ENCODE measurements around the gene PARN. TPM values are rescaled to one million over a fixed set of nuclear protein-coding genes. Genes with fewer than 3 reads are reported as not detected.
"Not testable (repeated sequence)": the region's sequence is repeated elsewhere in the genome, so short reads cannot be mapped to it uniquely, and the experiment has no call there.

The PARN gene
- total RNA-seq, 1 experiment from 2014 or later, result 43.5 TPM

GRCh38 chr16:14579266-14579665 is 50.8 kb downstream of the PARN start:
- DNase-seq (ENCODE audit: extremely low read depth, low read depth), result no peak

- DNase-seq (ENCODE audit: extremely low read depth, low read depth), result no peak
Measured at GRCh38 chr16:14576532-14576931, 53.5 kb downstream of the PARN start.

- no peak for DNase-seq (ENCODE audit: extremely low read depth, low read depth)
Measured at GRCh38 chr16:14576069-14576468, 54.0 kb downstream of the PARN start.

GRCh38 chr16:14574698-14575415 is 55.2 kb downstream of the PARN start:
- not testable (repeated sequence) for DNase-seq (ENCODE audit: extremely low read depth, low read depth)

GRCh38 chr16:14572535-14572934 is 57.5 kb downstream of the PARN start:
- no peak for DNase-seq (ENCODE audit: extremely low read depth, low read depth)

- no peak for DNase-seq (ENCODE audit: extremely low read depth, low read depth)
Measured at GRCh38 chr16:14569213-14569612, 60.8 kb downstream of the PARN start.

GRCh38 chr16:14566599-14566998 is 63.5 kb downstream of the PARN start:
- DNase-seq (ENCODE audit: extremely low read depth, low read depth), result no peak

GRCh38 chr16:14565688-14566025 is 64.4 kb downstream of the PARN start:
- DNase-seq (ENCODE audit: extremely low read depth, low read depth), result no peak

GRCh38 chr16:14564861-14565687 is 65.0 kb downstream of the PARN start:
- no peak for DNase-seq (ENCODE audit: extremely low read depth, low read depth)

GRCh38 chr16:14564323-14564722 is 65.7 kb downstream of the PARN start:
- no peak for DNase-seq (ENCODE audit: extremely low read depth, low read depth)

GRCh38 chr16:14562691-14563491 is 67.2 kb downstream of the PARN start:
- no peak for DNase-seq (ENCODE audit: extremely low read depth, low read depth)

GRCh38 chr16:14560523-14560922 is 69.5 kb downstream of the PARN start:
- no peak for DNase-seq (ENCODE audit: extremely low read depth, low read depth)

- DNase-seq (ENCODE audit: extremely low read depth, low read depth), result peak; percentile 15
Measured at GRCh38 chr16:14559809-14560241, 70.2 kb downstream of the PARN start.

GRCh38 chr16:14553447-14553846 is 76.6 kb downstream of the PARN start:
- DNase-seq (ENCODE audit: extremely low read depth, low read depth), result no peak

GRCh38 chr16:14549789-14550153 is 80.3 kb downstream of the PARN start:
- DNase-seq (ENCODE audit: extremely low read depth, low read depth), result no peak

GRCh38 chr16:14548933-14549788 is 80.9 kb downstream of the PARN start:
- DNase-seq (ENCODE audit: extremely low read depth, low read depth), result no peak

- DNase-seq (ENCODE audit: extremely low read depth, low read depth), result no peak
Measured at GRCh38 chr16:14545346-14545884, 84.6 kb downstream of the PARN start.

- DNase-seq (ENCODE audit: extremely low read depth, low read depth), result not testable (repeated sequence)
Measured at GRCh38 chr16:14544846-14545245, 85.2 kb downstream of the PARN start.

- DNase-seq (ENCODE audit: extremely low read depth, low read depth), result no peak
Measured at GRCh38 chr16:14539631-14540030, 90.4 kb downstream of the PARN start.

GRCh38 chr16:14539156-14539555 is 90.9 kb downstream of the PARN start:
- no peak for DNase-seq (ENCODE audit: extremely low read depth, low read depth)

Measured in NCI-H460 (cell line).